Measurements from ENCODE around the gene PODXL.
"Not testable (repeated sequence)": the region's sequence is repeated elsewhere in the genome, so short reads cannot be mapped to it uniquely, and the experiment has no call there.

Gene PODXL

DNA sequence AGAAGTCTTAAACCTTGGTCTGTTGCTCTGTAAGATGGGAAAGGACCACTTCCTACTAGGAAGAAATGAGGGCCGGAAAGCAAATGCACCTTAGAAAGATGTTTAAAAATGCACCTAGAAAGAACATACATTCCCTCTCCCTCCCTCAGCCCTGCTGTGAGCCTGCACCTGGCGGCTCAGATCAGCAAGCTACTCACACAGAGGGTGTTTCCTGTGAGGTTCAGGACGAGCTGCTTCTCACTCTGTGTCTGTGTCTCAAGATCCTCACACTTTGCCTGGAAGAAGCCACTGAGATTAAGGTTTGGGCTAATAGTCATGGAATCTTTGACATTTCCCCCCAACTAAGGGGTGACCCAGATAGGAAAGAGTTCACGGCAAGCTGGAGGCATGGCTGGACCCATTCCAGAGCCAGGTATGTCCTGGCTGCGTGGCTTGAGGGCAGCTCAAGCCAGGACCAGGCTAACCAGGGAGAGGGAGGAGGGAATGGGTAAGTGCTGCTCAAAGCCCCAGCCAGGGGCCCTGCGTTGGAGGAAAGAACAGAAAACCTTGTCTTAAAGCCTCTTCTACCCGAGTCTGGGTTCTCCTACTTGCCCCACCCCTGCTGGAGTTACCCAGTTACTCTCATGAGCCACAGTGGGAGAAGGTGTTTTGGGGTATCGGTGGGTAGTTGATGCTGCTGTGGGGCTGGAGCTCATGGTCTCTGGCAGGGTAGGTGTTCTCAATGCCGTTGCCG lies 47.5 kb downstream of the PODXL start:
- DNase-seq (ENCODE audit: low spot score), result no peak

DNA sequence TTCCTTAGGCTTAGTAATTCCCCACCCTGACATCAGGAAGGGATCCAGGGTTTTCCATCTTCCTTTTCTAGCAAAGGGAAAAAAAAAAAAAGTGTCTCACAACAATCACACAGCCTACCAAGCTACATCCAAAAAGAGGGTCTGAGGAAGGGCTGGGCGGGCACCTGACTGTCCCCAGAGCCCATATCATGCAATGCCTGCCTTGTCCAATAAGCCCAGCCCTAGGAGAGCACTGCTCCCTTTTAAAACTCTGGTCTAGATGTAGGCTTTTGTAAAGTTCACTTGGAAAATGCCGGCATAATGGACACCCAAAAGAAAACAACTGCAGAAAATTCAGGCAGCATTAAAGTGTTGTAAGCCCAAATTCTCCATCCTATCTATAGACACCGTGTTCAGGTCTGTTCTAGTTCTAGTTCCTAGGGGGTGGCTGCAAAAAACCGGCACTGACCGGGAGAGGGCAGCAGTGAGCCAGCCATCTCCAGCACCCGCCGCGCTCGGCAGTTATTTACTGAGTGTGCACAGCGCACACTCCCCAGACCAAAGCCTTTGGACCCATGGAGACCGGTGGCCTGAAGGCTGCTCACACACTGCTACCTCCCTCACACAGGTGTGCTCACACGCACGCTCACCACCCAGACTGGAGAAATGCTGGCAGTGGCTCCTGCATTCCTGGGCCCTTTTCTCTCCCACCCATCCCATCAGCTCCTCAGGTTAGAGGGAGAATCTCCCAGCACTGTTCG lies 48.7 kb downstream of the PODXL start:
- peak; percentile 74 for DNase-seq (ENCODE audit: low spot score)

DNA sequence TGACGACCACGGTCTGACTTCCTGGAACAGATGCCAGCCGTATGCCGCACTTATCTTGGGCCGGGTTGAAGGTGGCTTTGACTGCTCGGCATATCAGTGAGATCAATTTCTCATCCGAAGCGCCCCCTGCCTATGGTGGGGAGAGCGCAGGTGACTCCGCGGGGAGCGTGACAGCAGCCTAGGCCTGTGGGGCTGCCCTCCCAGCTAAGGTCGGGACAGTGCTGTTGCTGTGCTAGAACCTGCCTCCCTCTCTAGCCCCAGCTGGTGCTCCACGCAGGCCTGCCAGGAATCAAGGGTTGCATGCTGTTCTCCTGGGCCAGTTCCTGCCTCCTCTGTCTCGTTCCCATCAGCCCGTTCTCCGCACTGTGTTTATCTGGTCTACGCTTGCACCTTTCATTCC lies 49.8 kb downstream of the PODXL start:
- no peak for DNase-seq (ENCODE audit: low spot score)

DNA sequence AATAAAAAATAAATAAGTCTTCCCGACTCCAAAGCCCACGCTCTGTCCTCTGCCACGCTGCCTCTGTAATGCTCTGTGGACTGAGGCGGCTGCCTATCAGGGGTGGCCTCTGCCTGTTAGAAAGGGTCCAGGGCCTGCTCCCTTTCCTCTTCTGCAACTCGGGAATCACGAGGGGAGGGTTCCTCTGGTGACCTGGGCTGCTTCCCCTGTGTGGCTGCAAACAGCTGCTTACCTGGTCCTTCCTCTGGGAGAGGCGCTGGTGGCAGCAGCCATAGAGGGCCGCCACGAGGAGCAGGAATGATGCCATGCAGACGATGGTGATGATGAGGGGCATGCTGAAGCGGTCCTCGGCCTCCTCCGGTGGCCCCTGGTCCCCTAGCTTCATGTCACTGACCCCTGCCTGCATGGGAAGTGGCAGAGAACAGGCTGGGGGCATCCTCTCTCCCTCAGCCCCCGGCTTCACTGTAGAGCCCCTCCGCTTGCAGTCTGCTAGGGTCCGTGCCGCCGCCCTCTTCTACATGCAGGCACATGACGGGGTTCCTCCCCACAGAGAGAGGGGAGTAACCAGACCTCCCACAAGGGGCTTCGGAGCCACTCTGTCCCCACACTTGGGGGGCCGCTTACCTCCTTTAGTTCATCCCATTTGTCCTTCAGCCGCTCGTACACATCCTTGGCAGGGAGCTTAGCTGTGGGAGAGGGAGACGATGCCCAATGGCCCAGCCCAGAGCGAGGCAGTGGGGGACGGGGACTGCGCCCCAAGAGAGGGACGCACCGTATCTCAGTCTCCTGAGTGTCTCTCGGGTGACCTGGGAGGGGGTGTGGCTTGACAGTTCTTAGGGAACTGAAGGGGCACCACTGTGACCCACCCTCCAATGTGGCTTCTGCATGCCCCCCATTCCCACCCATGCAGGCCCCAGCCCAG lies 50.5 kb downstream of the PODXL start:
- DNase-seq (ENCODE audit: low spot score), result no peak

DNA sequence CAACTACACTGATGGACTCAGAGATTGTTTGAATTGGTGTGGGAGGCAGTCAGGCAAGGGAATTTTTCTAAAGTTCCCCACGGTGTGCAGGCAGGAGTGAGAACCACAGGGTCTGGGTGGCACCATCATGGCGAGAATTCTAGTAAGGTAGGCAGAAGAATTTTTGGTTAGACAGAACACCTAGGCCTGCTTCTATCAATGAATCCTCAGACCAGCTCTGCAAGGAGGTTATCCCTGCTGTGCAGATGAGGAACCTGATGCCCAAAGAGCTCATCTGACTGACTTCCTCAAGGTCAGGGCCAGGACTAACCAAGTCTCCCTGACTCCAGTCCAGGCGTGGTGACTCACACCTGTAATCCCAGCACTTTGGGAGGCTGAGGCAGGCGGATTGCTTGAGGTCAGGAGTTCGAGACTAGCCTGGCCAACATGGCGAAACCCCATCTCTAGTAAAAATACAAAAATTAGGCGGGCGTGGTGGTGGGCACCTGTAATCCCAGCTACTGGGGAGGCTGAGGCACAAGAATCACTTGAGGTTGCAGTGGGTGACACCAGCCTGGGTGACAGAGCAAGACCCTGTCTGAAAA lies 51.3 kb downstream of the PODXL start:
- not testable (repeated sequence) for DNase-seq (ENCODE audit: low spot score)

DNA sequence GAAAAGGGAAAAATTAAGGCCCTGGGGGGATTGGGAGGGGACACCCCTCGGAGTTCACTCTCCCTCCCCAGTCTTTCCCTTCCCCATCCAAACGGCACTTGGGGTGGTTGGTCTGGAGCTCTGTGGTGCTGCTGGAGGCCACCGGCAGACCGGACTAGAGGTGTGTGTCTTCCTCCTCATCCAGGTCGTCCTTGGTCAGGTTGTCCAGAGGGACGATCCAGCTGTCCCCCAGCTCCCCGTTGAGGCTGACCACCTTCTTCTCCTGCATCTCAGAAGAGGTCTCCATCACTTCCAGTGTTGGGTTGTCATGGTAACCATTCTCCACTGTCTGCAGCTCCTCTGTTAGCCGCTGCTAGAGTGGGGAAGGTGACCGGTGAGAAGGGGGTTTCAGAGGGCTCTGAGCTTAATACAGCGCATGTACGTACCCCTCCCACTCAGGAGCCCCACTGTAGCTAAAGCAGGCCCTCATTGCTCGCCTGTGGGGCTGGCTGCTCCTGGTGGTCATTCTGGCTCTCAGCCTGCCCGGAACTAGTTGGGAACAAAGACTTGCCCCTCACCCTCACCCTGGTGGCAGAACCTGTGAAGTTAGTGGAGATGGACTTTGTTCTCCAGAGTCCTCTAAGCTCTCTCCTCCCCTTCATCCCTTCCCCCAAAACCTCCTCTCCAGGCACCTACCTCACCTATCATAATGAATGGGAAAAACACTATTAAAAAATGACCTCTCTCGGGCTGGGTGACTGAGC lies 52.1 kb downstream of the PODXL start:
- no peak for DNase-seq (ENCODE audit: low spot score)

DNA sequence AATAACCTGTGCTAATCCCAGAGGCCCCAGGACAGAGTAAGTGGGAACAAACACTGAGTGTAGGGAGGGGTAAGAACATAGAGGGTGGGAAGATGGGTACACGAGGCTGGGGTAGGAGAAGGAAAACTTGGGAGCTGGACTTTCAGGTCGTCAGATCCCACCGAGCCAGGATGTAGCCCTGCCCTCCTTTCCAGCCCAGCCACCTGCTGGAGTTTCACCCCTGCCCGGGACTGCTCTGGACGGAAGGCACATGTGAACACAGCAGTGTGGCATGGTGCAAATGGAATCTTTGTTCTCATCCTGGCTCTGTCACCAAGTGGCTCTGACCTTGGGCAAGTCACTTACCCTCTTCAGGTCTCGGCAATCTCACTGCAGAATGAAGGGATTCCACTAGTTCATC lies 52.8 kb downstream of the PODXL start:
- no peak for DNase-seq (ENCODE audit: low spot score)

DNA sequence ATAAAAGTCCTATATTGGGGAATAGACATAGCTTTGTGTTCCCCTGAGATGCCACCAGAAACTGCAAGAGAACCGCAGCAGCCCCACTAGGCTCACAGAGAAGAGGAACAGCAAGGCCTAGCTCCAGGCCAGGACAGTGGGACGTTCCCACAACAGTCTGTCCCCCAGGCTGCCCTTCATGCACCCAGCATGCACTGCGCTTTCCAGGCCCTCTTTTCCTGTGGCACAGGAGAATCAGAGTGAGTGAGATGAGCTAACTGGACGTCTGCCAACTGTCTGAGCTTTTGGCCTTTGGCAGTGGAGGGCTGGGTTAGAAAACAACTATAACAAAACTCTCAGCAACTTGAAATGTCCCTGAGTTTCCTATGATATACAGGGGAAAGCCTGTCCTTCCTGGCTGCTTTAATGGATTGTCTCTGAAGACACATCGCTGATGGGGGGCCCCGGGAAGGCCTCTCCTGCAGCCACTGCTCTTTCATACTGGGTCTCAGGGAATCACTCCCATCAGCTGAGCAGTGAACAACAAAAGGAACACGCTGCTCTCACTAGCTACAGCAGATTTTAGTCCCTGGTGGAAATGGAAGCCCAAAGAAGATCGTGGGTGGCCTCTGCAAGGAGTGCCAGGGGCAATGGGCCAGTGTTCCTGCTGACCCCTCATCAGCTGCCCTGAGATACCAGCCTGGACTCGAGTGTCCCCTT lies 53.5 kb downstream of the PODXL start:
- no peak for DNase-seq (ENCODE audit: low spot score)

DNA sequence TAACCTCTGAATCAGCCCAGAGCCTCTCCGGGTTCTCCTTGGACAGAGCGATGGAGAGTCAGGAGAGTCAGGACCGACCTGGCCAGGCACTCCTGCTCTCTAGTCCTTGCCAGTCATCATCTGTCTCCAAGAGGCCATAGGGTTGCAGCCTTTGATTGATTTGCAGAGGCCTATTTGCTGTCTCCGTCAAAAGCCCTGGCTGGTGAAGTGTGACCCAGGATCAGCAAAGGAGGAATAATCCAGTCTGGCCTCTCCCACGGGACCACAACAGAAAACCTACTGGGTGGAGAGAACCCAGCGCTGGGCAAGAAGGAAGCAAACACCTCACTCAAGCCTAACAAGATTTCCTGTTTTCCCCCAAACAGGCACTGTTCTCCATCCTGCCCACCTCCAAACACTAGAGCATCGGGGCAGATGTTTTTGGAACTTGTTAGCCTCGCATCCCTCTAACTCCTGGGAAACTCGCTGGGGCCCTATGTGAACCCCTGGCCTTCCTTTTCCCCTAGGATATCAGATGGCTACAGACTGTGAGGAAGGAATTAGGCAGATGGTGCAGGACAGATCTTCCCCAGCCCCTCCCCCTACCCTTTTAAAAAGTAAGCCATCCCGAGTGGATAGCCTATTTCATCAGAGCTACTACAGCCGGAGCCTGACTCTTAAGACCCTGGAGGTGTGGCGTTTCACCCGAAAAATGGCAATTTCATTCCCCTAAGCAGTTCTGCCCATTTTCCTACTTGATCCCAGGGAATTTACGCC lies 54.3 kb downstream of the PODXL start:
- no peak for DNase-seq (ENCODE audit: low spot score)

DNA sequence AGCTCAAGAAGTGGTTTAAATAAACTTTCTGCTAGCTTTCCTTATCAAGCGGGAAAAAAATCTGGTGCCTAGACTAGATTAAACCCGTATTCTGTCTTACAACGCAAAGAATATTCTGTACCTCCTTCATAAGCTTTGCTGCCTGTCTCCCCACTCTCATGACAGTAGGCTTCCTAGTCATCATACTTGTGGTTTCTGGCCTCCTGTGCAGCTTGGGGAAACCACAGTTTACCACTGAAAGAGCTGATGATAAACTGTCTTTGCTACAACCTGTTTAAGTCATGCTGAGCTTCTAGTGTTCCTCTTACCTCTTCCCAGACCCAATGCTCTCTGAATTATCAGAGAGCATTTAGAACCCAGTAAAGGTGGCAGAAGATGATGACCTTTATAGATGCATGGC lies 55.0 kb downstream of the PODXL start:
- no peak for DNase-seq (ENCODE audit: low spot score)

DNA sequence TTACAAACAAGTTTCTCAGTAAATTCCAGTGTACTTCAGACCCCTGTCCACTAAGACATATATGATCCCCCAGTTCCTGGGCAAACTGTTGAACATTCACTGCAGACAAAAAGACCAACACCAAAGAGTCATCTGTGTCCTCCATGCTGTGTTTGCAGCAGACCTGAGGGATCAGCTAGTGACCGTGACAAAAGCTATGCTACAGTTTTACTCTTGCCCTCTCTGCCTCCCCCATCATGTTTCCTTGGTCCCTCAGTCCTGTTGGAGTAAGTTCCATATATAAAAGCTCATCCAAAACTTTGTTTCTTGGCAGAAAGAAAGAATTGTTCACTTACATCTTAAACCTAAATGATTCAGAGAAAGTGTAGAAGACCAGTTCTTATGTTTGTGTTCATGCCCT lies 56.1 kb downstream of the PODXL start:
- no peak for DNase-seq (ENCODE audit: low spot score)

DNA sequence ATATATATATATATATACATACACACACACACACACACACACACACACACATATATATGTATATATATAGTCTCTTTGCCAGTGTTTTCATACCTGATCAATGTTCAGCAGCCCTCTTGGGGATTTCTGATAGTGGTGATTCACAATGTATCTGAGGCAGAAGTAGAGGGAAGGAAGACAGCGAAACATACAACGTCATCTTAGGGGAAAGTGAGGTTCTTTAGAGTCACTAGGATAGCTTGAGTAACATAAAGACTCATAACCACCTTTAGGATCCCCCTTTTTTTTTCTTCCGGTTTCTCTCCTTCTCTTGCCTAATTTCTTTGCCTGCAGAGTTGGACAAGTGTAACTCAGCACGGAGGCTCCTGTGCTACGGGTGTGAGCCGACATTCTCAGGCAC lies 56.6 kb downstream of the PODXL start:
- DNase-seq (ENCODE audit: low spot score), result no peak

DNA sequence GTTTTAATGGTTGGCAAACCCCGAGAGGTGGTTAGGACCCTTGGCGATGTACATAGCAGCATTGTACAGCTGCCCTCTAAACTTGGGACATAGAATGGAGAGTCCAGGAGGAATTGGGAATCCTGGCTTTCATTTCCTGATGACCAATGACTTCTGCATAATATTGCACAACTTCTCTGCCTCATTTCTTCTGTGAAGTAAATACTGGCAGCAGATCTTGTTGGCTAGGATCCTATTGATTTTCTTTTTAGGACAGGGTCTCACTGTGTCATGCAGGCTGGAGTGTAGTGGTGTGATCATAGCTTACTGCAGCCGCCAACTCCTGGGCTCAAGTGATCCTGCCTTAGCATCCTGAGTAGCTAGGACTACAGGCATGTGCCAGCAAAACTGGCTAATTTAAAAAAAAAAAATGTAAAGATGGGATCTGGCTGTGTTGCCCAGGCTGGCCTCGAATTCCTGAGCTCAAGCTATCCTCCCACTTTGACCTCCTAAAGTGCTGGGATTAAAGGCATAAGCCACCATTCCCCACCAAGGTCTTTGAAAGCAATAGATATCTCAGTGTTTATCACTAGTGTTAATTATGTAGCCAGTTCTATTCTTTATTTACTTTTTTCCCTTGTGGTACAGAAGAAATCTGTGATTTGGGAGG lies 58.1 kb downstream of the PODXL start:
- DNase-seq (ENCODE audit: low spot score), result no peak

DNA sequence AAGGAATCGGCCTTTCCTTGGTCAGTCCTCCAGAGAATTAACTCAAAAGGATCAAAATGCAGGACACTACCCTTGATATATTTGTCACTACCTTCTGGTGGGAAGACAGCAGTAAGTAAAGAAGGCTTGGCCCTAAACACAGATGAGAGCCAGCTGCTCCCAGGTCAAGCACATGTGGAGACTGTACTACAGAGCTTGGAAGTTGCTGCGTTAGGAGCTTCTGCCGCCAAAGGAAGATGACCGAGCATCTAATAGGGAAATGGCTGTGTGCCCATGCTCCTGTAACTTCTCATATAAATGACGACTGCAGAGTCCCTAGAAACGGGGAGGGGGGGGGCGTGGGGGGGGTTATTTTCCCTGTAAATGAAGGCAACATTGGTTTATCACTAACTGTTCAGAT lies 59.0 kb downstream of the PODXL start:
- no peak for DNase-seq (ENCODE audit: low spot score)

DNA sequence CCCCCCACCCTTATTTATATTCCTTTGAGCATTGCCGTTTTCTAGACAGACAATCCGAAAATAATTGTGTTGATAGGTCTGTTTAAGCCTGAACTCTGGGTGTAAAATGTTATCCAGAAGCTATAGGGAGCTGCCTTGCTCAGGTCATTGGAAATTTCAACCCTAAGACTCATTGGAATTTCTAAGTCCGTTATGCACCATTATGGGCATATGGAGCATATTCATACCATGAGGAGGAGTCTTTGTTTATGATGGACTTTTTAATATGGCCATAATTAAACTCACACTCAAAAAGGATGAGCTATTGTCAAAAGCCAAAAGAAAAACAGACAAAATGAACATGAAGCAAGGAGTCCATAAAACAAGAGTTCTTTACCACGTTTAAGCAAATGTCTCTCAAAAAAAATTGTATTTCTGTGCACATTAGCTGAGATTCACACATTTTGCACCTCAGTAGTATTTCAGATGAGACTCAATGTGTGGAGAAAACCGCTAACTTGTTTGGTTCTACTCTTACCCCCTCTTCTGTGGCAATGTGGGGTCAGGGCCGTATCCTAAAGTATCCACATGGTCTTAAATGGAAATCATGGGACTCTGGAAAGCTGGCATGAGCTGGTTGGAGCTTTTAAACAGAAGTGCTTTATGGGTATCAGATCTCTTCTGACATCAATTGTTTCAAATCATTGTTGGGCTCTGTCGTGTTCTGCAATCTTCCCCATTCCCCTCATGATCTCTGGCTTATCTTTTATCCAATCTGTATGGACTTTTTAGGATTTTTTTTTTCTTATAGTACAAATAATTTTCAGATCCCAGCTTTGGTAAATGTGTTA lies 60.5 kb downstream of the PODXL start:
- no peak for DNase-seq (ENCODE audit: low spot score)

DNA sequence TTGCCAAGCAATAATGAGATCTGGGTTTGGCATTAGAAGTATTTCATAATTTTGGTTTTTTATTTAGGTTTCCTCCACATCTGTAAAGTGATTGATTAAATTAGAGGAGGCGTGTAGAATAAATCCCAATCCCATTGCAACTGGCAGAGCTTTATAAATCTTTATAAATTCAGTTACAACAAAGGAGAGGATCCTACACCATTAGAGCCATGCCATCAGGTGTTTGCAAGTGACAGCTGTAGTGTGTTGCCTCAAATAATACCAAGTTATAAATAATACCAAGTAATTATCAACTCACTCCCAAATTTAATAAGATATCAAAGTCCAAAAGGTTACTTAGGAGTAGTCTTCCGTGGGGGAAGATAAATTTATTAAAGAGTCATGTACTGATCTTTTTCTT lies 62.2 kb downstream of the PODXL start:
- no peak for DNase-seq (ENCODE audit: low spot score)

DNA sequence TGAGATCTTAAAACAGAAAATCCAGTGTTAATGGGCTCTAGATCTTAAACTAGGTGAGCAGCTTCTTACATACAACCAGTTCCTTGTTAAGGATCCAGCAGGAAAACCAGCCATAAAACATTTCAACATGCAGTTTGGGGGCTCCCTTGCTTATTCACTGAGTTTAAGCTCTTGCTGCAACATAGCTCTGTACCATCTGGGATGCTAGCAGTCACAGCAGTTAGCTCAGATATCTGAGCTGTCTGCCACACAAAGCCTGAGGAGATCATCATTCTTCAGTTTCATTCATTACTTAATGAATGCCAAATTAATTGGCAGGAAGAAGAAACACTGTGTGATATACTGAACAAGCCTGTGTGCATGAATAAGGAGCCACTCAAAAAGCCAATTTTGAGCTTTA lies 62.8 kb downstream of the PODXL start:
- DNase-seq (ENCODE audit: low spot score), result no peak

DNA sequence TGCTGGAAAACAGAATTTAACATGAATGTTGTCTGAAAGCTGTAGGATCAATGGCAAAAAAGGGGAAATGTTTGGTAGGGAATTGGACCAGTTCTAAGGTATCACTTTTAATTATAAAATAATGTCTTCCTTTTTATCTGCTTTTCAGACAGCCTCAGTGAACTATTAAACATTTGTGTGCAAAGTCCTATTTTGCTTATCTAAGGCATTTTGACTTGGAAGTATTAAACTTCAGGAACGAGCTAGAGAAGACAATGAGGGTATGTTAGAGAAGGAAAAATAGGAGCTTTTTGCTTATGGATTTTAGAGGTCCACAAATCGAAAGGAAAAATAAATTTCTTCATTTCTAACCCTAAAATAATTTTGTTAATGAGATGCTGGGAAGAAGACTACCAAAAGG lies 63.3 kb downstream of the PODXL start:
- no peak for DNase-seq (ENCODE audit: low spot score)

DNA sequence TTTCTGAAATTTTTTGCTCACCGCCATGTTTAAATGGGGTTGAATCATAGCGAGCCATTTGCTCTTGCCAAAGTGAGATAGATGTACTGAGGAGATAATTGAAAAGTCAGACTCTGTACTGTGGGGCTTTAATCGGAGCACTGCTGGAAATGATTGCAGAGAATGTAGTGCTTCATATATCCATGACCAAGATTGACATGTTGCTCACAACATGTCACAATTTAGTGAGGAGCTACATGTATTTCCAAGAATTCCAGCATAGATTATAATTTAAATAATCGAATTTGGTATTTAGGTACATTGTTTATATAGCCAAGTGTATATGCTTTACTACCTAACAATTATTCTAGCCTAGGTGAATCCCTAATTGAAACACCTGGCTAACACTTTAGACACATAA lies 66.5 kb downstream of the PODXL start:
- DNase-seq (ENCODE audit: low spot score), result no peak
